GM18511 (cell line): ENCODE results near the gene TRAPPC8.
"Not testable (repeated sequence)": the region's sequence is repeated elsewhere in the genome, so short reads cannot be mapped to it uniquely, and the experiment has no call there.

Source experiments
- ATAC-seq: cut with Tn5 transposase; IDR thresholded peaks from one replicate; pipeline ENCODE4 v1.9.1; 2021; ENCODE audit warnings: mild to moderate bottlenecking, moderate library complexity; ENCODE audit not compliant: unreplicated experiment

Gene TRAPPC8

DNA sequence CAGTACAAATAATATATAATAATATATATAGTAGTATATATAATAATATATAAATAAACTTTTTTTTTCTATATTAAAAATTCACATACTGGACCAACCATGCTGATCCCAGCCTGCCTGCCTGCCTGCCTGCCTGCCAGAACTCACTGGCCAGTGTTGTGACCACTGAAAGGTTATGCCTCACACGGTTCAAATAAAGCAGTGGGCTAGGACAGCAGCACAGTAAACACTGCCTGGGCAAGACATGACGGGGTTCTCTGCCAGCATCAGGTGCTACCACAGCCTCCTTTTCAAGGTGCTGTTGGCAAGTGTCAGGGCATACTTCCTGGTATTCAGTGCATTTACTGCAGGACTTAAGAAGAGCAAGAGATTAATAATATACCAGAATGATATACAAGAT is 67.6 kb downstream of the TRAPPC8 start:
- no peak for ATAC-seq

DNA sequence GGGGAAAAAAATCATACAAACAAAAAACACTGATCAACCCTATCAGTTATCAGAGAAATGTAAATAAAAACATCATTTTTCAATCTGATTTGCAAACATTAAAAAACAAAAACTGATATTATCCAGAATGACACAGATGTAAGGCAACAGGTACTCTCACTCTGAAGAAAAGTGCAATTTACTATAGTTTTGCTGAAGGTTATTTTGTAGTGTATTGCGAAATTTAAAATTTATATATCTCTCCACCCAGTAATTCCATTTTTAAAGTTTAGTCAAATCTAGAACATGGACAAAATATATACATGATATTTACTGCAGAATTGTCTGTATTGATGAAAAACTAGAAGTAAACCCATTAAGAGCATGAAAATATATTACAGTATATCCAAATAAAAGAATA is 79.8 kb downstream of the TRAPPC8 start:
- ATAC-seq: no peak

DNA sequence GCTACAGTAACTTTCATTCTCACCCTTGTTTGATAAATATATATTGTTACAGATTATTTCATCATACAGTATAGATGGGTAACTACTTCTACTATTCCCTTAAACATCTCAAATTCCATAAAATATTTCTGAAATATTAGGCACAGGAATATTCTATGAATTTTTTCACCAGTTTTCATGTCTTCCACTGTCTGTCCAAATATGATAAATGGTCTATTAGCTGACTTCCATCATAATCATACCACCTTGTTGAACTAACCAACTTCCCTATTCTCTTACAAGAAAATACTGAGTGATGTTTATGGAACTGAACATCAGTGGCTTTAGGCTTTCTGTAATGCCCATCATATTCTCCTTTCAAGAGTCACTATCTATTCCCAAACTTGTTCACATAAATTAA is 82.4 kb downstream of the TRAPPC8 start:
- ATAC-seq: no peak

DNA sequence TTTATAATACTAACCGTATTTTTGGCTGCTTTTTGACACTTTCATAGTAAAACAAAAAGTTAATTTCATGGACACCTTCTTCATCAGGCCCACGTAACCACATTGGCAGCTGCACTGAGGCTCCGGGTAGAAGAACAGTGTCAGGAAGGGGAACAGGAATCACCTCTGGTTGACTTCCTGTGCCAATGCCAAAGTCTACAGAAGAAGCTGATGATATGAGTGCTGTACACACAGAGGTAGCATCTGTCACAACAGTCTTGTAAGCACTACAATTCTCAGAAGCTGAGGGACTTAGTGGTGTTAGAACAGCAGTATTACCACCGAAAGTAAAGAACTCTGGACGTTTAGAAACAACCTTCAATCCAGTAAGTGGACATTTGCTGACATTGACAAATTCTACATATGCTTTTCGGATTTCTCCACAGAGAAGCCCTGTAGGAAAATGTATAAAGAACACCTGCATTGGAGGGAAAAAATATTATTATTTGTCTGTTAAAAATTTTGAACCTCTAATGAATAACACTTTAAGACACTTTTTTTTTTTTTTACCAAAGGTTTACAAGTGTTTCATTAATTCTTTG is 85.3 kb downstream of the TRAPPC8 start:
- no peak for ATAC-seq

DNA sequence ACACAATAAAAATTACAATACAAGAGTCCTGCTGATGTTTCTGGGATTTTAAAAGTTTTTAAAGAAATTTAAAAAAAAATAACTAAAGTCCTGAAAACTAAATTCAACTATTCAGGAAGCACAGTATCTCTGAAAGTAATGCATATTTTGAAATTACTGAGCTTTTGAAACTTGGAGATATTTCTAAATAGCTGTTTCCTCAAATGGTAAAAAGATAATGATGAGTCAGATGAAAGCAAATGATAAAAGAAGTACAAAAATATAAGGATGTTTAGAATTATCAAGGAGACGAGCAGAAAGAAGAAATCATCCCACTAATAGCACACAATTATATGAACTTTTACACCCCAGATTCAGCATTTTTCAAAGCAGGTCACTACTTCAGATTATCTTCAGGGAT is 92.1 kb downstream of the TRAPPC8 start:
- no peak for ATAC-seq

DNA sequence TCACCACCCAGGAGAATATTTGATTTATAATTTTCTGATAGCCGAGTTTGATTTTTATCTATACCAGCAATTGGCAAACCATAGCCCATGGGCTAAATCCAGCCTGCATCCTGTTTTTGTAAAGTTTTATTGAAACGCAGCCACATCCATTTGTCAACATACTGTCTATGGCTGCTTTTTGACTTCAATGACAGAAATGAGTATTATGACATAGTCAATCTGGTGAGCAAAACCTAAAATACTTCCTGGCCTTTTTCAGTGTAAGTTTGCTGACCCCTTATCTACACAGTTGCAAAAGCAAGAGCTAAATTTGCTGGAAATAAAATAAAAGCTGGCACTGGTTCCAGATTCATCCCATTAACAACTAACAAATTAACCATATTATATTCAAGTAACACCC is 102.4 kb downstream of the TRAPPC8 start:
- ATAC-seq: no peak

DNA sequence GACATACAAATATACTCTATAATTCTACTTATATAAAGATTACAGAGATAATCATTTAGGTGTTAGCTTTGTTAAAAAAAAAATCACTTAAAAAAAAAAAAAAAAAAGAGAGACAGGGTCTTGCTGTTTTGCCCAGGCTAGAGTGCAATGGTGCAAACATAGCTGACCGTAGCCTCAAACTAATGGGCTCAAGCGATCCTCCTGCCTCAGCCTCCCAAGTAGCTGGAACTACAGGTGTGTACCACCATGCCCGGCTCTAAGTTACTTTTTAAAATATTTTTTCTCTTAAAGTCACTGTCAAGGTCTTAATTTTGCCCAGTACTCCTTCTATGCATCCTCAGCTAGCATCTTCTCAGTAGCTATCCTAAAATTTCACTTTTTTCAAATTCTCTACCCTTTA is 105.0 kb downstream of the TRAPPC8 start:
- ATAC-seq: no peak

DNA sequence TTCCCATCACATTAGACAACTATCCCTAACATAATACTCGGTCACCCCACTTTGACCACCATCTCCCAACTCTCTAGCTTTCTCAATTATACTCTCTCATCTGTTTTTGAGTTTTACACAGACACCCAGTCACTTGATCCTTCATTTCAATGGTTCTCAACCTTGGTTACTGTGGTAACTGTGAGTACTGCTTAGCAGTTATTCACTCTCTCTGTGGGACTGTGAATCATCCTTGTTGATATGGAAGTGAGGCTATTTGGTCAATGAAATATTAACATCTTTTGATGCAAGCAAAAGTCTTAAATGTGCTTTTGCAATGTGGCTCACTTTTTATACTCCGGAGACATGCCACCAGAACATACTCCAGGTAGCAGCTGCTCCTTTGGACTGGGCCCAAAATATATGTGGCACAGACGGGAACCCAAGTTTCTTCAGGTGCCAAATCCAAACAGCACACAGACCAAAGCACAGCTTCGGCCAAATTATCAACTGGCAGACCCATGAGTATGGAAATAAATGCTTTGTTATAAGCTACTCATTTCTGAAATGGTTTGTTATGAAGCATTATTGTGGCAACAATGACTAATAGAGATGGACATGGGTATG is 107.3 kb downstream of the TRAPPC8 start:
- no peak for ATAC-seq

DNA sequence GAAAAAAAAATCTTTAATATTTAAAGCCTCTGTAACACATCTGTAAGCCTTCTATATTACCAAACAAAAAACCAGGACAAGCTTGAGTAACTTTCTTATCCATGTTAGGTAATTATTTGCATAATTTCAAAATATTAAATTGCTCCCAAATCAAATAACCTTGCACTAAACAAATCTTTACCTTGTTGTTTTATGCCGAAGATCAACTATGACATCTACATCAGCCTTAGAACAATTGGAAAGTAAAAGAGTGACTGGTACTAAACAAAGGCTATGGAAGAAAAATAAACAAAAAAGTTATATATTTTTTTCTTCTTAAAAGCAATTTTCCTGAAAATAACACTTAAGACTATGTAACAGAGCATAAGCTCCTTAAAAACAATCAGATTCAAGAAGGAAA is 111.0 kb downstream of the TRAPPC8 start:
- ATAC-seq: no peak

DNA sequence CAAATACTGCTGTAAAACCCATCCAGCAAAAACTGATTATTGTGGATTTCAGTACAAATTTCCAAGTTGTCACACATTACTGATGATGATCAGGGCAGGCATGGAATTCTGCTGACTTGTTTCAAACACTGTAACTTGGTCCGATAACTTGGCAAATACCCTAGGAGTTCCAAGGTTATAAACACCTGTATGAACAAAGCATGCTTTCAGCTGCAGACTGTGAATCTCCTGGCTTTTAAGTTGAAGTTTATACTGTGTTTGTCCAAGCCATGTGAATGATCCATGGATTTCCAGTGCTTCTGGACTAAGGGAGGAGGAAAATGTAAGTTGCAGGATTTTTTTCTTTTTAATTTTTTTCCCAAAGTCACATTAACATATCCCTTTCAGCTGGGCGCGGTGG is 112.2 kb downstream of the TRAPPC8 start:
- ATAC-seq: no peak

DNA sequence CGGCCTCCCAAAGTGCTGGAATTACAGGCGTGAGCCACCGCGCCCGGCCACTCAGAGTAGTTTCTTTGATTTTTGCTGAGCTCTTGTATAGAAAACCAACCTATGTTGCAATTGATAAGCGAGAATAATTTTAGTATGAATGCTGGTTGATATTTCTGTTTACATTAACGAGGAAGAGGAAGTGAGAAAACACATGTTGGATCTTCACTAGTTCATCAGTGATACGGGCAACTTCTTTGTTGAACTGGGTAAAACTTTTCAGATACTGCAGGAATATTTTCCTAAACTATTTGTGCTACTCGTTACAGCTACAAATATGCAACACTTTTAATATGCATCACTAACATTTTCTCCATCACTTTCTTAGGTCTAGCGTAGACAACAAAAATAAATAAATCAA is 114.3 kb downstream of the TRAPPC8 start:
- no peak for ATAC-seq

DNA sequence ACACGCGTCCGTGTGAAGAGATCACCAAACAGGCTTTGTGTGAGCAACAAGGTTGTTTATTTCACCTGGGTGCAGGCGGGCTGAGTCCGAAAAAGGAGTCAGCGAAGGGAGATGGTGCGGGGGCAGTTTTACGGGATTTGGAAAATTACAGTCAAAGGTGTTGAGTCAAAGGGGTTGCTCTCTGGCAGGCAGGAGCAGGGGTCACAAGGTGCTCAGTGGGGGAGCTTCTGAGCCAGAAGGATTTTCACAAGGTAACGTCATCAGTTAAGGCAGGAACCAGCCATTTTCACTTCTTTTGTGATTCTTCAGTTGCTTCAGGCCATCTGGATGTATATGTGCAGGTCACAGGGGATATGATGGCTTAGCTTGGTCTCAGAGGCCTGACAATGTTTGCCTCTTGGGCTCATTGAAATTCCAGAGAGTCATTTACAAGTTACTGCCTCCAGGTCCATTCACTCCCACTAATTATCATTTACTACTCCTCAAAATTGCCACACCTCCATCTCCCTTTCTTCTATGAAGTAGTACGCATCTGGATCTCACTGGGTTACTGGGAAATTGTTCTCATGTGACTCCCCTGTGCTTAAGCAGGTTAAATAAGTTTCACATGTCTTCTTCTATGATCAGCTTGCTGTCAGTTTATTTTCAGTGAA is 116.1 kb downstream of the TRAPPC8 start:
- ATAC-seq: not testable (repeated sequence)

DNA sequence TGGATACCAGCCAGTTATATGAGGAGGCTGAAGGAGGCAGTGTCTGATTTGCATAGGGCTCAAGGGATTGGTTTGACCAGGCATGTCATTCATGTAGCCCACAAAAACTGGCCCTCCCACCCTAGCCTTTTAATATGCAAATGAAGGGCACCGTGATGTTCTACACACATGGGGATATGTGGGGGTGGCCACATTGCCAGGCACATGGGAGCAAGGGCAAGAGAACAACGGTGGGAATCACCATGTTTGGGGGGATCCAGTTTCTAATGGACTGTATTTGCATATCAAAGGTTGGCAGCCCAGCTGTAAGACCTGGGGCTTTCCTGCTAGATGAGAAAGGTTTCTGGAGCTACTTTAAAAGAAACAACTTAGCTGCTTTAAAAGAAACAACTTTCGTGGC is 117.2 kb downstream of the TRAPPC8 start:
- ATAC-seq: peak; percentile 51

DNA sequence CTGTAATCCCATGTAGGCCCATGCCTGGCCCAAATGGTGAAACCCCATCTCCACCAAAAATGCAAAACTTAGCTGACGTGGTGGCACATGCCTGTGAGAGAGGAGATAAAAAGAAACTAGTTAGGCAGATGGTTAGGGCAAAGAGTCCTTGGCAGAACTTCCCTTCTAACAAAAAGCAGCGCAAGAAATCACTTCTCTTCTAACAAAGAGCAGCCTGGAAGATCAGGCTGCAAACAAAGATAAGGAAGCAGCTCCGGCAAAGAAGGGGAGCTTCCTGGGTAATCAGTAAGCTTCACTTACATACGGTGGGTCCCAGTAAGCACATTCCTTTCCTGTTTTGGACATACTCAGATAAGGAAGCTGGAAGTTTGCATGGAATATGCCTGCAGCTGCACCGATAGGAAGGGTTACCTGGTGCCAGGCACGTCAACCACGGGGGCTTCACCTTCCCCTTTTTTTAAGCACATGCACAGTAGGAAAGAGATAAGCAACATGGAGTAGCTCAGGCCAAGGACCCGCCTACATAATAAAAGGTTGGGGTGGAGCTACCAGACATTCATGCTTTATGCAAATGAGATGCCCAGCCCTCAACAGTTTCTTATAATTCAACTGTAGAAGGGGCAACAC is 121.3 kb downstream of the TRAPPC8 start:
- no peak for ATAC-seq

DNA sequence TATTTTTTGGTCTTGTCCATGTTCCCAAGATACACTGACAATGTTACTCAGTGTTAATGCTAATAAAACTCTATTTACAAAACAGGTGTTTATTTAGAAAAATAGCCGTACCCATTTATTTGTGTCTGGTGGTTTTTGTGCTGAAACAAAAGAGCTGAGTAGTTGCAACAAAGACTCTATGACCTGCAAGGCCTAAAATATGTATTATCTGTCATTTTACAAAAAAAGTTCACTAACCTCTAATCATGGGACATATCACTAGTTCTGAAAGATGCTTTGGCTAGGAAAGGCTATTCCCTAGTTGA is 123.1 kb downstream of the TRAPPC8 start:
- no peak for ATAC-seq

DNA sequence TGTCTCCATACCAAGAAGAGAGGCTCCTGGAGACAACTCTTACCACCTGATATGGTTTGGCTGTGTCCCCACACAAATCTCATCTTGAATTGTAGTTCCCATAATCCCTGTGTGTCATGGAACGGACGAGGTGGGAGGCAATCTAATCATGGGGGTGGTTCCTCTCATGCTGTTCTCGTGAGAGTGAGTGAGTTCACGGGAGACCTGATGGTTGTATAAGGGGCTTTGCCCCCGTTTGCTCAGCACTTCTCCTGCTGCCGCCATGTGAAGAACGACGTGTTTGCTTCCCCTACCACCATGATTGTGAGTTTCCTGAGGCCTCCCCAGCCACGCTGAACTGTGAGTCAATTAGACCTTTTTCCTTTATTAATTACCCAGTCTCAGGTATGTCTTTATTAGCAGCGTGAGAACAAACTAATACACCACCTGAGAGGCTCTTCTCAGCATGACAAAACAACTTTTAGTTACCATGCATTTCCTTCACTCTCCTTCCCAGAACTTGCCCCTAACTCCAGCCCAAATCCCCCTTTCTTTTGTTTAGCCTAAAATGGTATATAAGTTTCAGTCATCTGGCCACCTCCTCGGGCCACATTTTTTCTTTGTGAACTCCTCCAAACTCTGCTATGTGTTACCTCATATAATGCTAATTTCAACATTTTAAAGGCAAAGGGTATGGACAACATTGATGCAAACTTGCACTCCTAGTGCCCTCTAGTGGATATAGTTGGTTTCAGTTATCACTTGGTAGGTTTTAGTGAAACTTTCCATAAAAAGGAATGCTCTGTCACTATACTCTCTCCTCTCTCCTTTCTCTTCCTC is 123.6 kb downstream of the TRAPPC8 start:
- ATAC-seq: peak; percentile 82

DNA sequence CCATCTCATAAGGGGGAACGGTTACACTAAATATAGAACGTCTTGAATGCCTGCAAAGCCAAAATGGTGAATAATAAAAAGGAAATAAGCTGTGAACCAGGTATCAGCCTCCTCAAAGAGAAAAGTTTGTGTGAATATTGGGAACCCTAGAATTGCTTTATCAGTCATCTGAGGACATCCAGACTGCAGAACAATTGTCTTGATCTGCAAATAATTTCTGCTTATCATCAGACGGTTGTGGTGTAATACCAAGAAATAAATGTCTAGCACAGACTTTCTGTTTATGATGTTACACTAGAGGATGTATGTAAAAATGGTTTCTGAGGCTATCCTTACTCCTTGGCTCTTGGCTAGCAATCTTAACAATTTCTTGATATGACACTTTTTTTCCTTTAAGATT is 128.8 kb downstream of the TRAPPC8 start:
- no peak for ATAC-seq

DNA sequence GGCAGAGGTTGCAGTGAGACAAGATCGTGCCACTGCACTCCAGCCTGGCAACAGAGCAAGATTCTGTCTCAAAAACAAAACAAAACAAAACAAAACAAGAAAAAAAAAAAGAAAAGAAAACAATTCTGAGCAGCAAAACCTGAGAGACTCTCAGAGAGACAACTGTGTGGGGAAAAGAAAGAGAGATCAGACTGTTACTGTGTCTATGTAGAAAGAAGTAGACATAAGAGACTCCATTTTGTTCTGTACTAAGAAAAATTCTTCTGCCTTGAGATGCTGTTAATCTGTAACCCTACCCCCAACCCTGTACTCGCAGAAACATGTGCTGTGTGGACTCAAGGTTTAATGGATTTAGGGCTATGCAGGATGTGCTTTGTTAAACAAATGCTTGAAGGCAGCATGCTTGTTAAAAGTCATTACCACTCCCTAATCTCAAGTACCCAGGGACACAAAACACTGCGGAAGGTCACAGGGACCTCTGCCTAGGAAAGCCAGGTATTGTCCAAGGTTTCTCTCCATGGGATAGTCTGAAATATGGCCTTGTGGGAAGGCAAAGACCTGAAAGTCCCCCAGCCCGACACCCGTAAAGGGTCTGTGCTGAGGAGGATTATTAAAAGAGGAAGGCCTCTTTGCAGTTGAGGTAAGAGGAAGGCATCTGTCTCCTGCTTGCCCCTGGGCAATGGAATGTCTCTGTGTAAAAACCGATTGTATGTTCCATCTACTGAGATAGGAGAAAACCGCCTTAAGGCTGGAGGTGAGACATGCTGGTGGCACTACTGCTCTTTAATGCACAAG is 132.4 kb downstream of the TRAPPC8 start:
- ATAC-seq: not testable (repeated sequence)

DNA sequence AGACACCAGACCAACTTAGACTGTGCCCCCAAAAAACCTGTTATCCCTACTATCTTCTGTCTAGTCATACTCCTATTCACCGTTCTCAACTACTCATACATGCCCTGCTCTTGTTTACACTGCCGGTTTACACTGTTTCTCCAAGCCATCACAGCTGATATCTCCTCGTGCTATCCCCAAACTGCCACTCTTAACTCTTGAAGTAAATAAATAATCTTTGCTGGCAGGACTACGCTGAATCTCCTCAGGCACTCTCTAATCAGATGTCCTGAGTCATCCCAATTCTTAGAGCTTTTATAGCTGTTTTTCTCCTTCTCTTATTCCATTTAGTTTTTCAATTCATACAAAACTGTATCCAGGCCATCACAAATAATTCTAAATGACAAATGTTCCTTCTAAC is 133.9 kb downstream of the TRAPPC8 start:
- not testable (repeated sequence) for ATAC-seq

DNA sequence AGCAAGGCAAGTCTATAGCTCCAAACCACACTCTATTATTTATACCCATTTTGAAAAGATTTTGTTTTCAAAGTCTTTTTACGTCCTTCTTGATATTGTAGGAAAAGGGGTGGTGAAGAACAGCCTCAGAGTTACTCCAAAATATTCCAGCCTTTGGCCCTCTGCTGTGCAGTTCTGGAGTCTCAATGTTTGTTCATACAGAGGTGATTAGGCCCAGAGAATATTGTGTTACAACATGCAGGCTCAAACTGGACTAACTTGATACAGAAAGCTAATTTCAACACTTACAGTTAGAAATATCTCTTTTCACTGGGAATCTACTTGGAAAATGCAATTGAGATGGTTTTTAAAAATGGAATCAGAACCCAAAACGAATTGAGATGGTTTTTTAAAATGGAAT is 141.8 kb downstream of the TRAPPC8 start:
- no peak for ATAC-seq

DNA sequence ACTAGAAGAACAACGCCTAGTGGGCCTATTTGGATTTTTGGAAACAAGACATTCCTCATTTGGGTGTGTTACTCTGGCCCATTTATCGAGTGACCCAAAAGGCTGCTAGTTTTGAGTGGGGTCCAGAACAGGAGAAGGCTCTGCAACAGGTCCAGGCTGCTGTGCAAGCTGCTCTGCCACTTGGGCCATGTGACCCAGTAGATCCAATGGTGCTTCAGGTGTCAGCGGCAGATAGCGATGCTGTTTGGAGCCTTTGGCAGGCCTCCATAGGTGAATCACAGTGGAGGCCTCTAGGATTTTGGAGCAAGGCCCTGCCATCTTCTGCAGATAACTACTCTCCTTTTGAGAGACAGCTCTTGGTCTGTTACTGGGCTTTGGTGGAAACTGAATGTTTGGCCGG is 143.7 kb downstream of the TRAPPC8 start:
- ATAC-seq: not testable (repeated sequence)
